HepG2 (cell line): ENCODE measurements around the gene ADAM19. TPM values are rescaled to one million over a fixed set of nuclear protein-coding genes. Genes with fewer than 3 reads are reported as not detected.

Experiments
- ATAC-seq: fragments of 200-7000 bp; cut with Tn5 transposase; 3 replicates; pipeline ENCODE4 v1.9.1; 2020; ENCODE audit warnings: mild to moderate bottlenecking, moderate library complexity
- BruUV-seq: library from RNA; stranded (reverse); fragments of 400-500 nt; replicated peaks from 2 replicates; lab custom pipeline; 2021; lab: Mats Ljungman, UMichigan
- CTCF ChIA-PET: fragments of 300-600 bp; formaldehyde crosslinking; extraction: SDS; loops from one replicate; lab custom pipeline; 2021; ENCODE audit warnings: low total read pairs, inconsistent platforms, low intra/inter-chr PET ratio; lab: Yijun Ruan, JAX
- POLR2A ChIA-PET: fragments of 350-600 bp; sonication (Branson Sonifier 250); formaldehyde crosslinking; loops from one replicate; lab custom pipeline; 2020; ENCODE audit warnings: antibody characterized with exemption, inconsistent platforms; lab: Yijun Ruan, JAX
- DNase-seq: peaks from one replicate; pipeline ENCODE4 v3.0.0-alpha.2; 2015; ENCODE audit warnings: low spot score
- FAIRE-seq: peaks from 3 replicates; lab custom pipeline; 2011; peaks lifted over from hg19 to GRCh38; lab: Jason Lieb, UNC
- H2AFZ ChIP-seq: one replicate; pipeline ENCODE4 v1.6.1; 2011; ENCODE audit warnings: low read length, inconsistent platforms
- H3K27ac ChIP-seq: fragments of 300-600 bp; 3 replicates; pipeline ENCODE4 v1.8.0; 2011; ENCODE audit warnings: mixed run types, mild to moderate bottlenecking, mixed read lengths, low read length, inconsistent platforms; ENCODE audit not compliant: insufficient read depth; ENCODE audit errors: extremely low read length
- H3K27me3 ChIP-seq, 2 experiments: fragments of 200-600 bp in 1 of 2; 2 replicates in 1 of 2; 3 replicates in 1 of 2; pipeline versions ENCODE4 v1.6.0 to v1.8.0; 2011; ENCODE audit warnings: low read length in 2 of 2, mild to moderate bottlenecking in 2 of 2, moderate library complexity in 2 of 2, inconsistent platforms in 1 of 2; ENCODE audit not compliant: insufficient read depth in 2 of 2, control insufficient read depth in 1 of 2
- H3K36me3 ChIP-seq, 2 experiments: fragments of 200-600 bp in 1 of 2; replicated peaks in 1 of 2; 2 replicates in 1 of 2; 3 replicates in 1 of 2; pipeline versions ENCODE4 v1.5.1 to v1.8.0; 2011; ENCODE audit warnings: low read length in 2 of 2, inconsistent platforms in 1 of 2; ENCODE audit not compliant: insufficient read depth in 2 of 2, control insufficient read depth in 1 of 2
- H3K4me1 ChIP-seq: 2 replicates; pipeline ENCODE4 v1.5.1; 2012; ENCODE audit warnings: low read length, inconsistent platforms; ENCODE audit not compliant: insufficient read depth
- H3K4me2 ChIP-seq: 2 replicates; pipeline ENCODE4 v1.6.0; 2011; ENCODE audit warnings: low read depth, low read length, inconsistent platforms
- H3K4me3 ChIP-seq, 3 experiments: fragments of 200-600 bp in 1 of 3; sonication (generic), shearing (Covaris generic) in 1 of 3; replicated peaks in 1 of 3; 2 replicates each; pipeline ENCODE4 v1.5.1; 2011 to 2016; ENCODE audit warnings: low read length in 3 of 3, inconsistent platforms in 2 of 3, low read depth in 2 of 3, mild to moderate bottlenecking in 2 of 3, control low read depth in 1 of 3, mixed read lengths in 1 of 3; ENCODE audit not compliant: insufficient read depth in 1 of 3
- H3K79me2 ChIP-seq: one replicate; pipeline ENCODE4 v1.6.1; 2011; ENCODE audit warnings: low read length, inconsistent platforms; ENCODE audit not compliant: insufficient read depth
- H3K9ac ChIP-seq: 2 replicates; pipeline ENCODE4 v1.6.0; 2011; ENCODE audit warnings: mild to moderate bottlenecking, low read depth, low read length, inconsistent platforms; ENCODE audit not compliant: insufficient read depth
- H3K9me3 ChIP-seq: 2 replicates; pipeline ENCODE4 v1.5.1; 2012; ENCODE audit warnings: mild to moderate bottlenecking, low read length
- H4K20me1 ChIP-seq: 2 replicates; pipeline ENCODE4 v1.6.0; 2011; ENCODE audit warnings: inconsistent platforms, mild to moderate bottlenecking, low read length, moderate library complexity; ENCODE audit not compliant: insufficient read depth
- PCBP1 ChIP-seq: fragments of 200-400 bp; formaldehyde crosslinking; IDR thresholded peaks from 2 replicates; pipeline ENCODE4 v1.6.1; 2017; ENCODE audit warnings: mild to moderate bottlenecking, low read depth, low read length, borderline replicate concordance
- TFDP1 ChIP-seq: IDR thresholded peaks from 2 replicates; pipeline ENCODE4 v1.6.1; 2016; ENCODE audit warnings: missing compliant biosample characterization, missing genetic modification reagents, borderline replicate concordance
- TFE3 ChIP-seq: IDR thresholded peaks from 2 replicates; pipeline ENCODE4 v1.6.1; 2016
- ZBTB7B ChIP-seq: sonication (generic); formaldehyde crosslinking; IDR thresholded peaks from 2 replicates; pipeline ENCODE4 v1.4.0; 2020; ENCODE audit warnings: missing genetic modification reagents
- ZNF256 ChIP-seq: sonication (generic); formaldehyde crosslinking; conservative IDR thresholded peaks from 2 replicates; pipeline ENCODE4 v1.4.0; 2020; ENCODE audit warnings: missing genetic modification reagents
- ZNF616 ChIP-seq: sonication (generic); formaldehyde crosslinking; IDR thresholded peaks from 2 replicates; pipeline ENCODE4 v1.5.0; 2020; ENCODE audit warnings: low read depth, mild to moderate bottlenecking, missing genetic modification reagents
- ZNF780A ChIP-seq: sonication (generic); formaldehyde crosslinking; IDR thresholded peaks from 2 replicates; pipeline ENCODE4 v1.8.0; 2022; ENCODE audit warnings: mild to moderate bottlenecking, missing genetic modification reagents, moderate library complexity
- WGBS: methylation state at CpG from one replicate; pipeline ENCODE4 v1.1.6; 2017; ENCODE audit warnings: low lambda C conversion rate; 5-methylcytosine and 5-hydroxymethylcytosine counted together
- in situ Hi-C: cut with HindIII; loops from 2 replicates; pipeline ENCODE4 v1.10.0; 2017; ENCODE audit warnings: low pct_unique_long_range_greater_than_20kb; ENCODE audit not compliant: extremely low pct_ligation_motif_present
- intact Hi-C: fragments of 100-400 bp; cut with micrococcal nuclease; formaldehyde crosslinking; loops from one replicate; pipeline ENCODE4 v1.10.0; 2022; ENCODE audit not compliant: unreplicated experiment
- polyA plus RNA-seq, 8 experiments: library from polyadenylated mRNA; depleted of rRNA in 3 of 8; stranded (reverse) in 7 of 8; unstranded in 1 of 8; fragments of >200 nt; fragmentation: Illumina TruSeq in 4 of 8; extraction: Trizol in 4 of 8; gene quantifications; 2 replicates each; pipeline versions ENCODE4 v1.2.1 to v1.2.3, GENCODE V29; 2011 to 2016; ENCODE audit warnings: low read depth in 4 of 8, missing spikeins in 1 of 8, mixed read lengths in 1 of 8; ENCODE audit not compliant: insufficient read depth in 1 of 8
- total RNA-seq, 5 experiments: library from RNA; depleted of rRNA; stranded (reverse); fragments of >200 nt; fragmentation: Illumina TruSeq; extraction: Trizol; gene quantifications; 2 replicates each; pipeline ENCODE4 v1.2.3, GENCODE V29; 2016; ENCODE audit warnings: low read depth in 1 of 5

ADAM19 gene
- total and polyA plus RNA-seq, 2 of the 13 experiments (the other 11 are each of a cell fraction or from before 2014, with no cell fraction given): 0.38 to 0.74 TPM

GRCh38 chr5:157581901-157582300 lies 6.3 kb upstream of the ADAM19 start:
- intact Hi-C loops (no loop called here), in situ Hi-C loops (no loop called here)
- TF ChIP-seq PCBP1: no peak
- TF ChIP-seq ZNF780A (CRISPR knock-in tag): no peak
- TF ChIP-seq ZBTB7B (CRISPR knock-in tag): no peak
- TF ChIP-seq TFE3 (CRISPR knock-in tag): no peak
- no peak for TF ChIP-seq ZNF256 (CRISPR knock-in tag)
- TF ChIP-seq ZNF616: no peak
- no peak for TF ChIP-seq TFDP1 (CRISPR knock-in tag)
- no TSS peak for BruUV-seq
- Histone ChIP-seq H3K36me3 (no peaks in the 10 kb centered on the region), H3K9ac (no peak overlapping the region), H3K27me3 (peaks cover 1 to 4% of the 10 kb centered on the region in 2 experiments; a peak in 4 of 5 replicates), H3K4me1 (no peaks in the 10 kb centered on the region), H2AFZ (no peak overlapping the region), H4K20me1 (no peaks in the 10 kb centered on the region), H3K9me3 (no peaks in the 10 kb centered on the region), H3K27ac (no peak overlapping the region), H3K4me3 (no peak overlapping the region), H3K4me2 (no peak overlapping the region), H3K79me2 (no peaks in the 10 kb centered on the region)
- WGBS: 67% methylated on average over 5 of the region's 5 CpGs
- CTCF ChIA-PET: no interaction called here
- FAIRE-seq: no peak
- DNase-seq: no peak
- ATAC-seq: no peak
- POLR2A ChIA-PET: no interaction called here
